Progenitor cell of endocrine pancreas (in vitro differentiated cells): Measurements from ENCODE around the gene RPTOR. TPM values are rescaled to one million over a fixed set of nuclear protein-coding genes. Genes with fewer than 3 reads are reported as not detected.

ENCODE experiments used
- DNase-seq: peaks from one replicate; pipeline ENCODE4 v3.0.0; 2021; ENCODE audit warnings: low spot score; ENCODE audit not compliant: unreplicated experiment
- H3K27ac Mint-ChIP-seq: 2 replicates; pipeline ENCODE4 v1.8.0; 2021; ENCODE audit warnings: mild to moderate bottlenecking, moderate library complexity, mixed read lengths
- H3K27me3 Mint-ChIP-seq: 2 replicates; pipeline ENCODE4 v1.8.0; 2021; ENCODE audit warnings: mixed read lengths
- H3K36me3 Mint-ChIP-seq: 2 replicates; pipeline ENCODE4 v1.8.0; 2022; ENCODE audit warnings: mixed read lengths; ENCODE audit not compliant: insufficient read depth
- H3K4me1 Mint-ChIP-seq: 2 replicates; pipeline ENCODE4 v1.8.0; 2021; ENCODE audit warnings: low read depth, mixed read lengths
- H3K4me3 Mint-ChIP-seq: 2 replicates; pipeline ENCODE4 v1.8.0; 2021; ENCODE audit warnings: low read depth, mild to moderate bottlenecking, moderate library complexity, mixed read lengths
- H3K9me3 Mint-ChIP-seq: 2 replicates; pipeline ENCODE4 v1.8.0; 2021; ENCODE audit warnings: low read depth, mixed read lengths
- CTCF ChIP-seq: fragments of 200-600 bp; sonication (generic); IDR thresholded peaks from one replicate; pipeline ENCODE4 v1.5.0; 2021; ENCODE audit warnings: antibody characterized with exemption, mild to moderate bottlenecking; ENCODE audit not compliant: unreplicated experiment
- total RNA-seq: library from RNA; stranded (reverse); gene quantifications from 2 replicates; pipeline ENCODE4 v1.2.1, GENCODE V29; 2021

RPTOR gene
- total RNA-seq, 1 donor from 2014 or later: 40.0 TPM

DNA sequence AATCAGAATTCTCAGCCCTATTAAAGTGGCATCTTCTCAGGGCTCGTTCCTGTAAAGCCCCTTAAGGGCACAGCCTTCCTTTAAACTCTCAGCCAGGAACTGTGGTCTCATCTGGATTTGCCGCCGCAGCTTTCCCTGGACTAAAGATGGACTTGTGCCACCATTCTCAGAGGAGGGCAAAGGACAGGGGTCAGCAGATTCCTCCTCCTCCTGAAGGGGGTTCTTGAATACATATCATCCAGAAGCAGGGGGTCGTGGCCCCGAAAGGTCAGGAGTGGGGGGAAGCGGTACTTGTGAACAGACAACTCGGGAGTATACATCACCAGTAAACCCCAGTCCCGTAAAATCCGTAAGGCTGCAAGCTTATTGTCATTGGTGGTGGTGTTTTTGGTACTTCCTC, 174.8 kb downstream of the RPTOR start:
- no peak overlapping the region for H3K4me3 Mint-ChIP-seq
- peaks cover 8% of the 10 kb centered on the region for H3K4me1 Mint-ChIP-seq
- no peak overlapping the region for H3K27ac Mint-ChIP-seq
- H3K9me3 Mint-ChIP-seq: peaks cover 12% of the 10 kb centered on the region
- H3K36me3 Mint-ChIP-seq: peaks cover 9% of the 10 kb centered on the region
- TF ChIP-seq CTCF: no peak
- DNase-seq: no peak
- H3K27me3 Mint-ChIP-seq: no peaks in the 10 kb centered on the region

DNA sequence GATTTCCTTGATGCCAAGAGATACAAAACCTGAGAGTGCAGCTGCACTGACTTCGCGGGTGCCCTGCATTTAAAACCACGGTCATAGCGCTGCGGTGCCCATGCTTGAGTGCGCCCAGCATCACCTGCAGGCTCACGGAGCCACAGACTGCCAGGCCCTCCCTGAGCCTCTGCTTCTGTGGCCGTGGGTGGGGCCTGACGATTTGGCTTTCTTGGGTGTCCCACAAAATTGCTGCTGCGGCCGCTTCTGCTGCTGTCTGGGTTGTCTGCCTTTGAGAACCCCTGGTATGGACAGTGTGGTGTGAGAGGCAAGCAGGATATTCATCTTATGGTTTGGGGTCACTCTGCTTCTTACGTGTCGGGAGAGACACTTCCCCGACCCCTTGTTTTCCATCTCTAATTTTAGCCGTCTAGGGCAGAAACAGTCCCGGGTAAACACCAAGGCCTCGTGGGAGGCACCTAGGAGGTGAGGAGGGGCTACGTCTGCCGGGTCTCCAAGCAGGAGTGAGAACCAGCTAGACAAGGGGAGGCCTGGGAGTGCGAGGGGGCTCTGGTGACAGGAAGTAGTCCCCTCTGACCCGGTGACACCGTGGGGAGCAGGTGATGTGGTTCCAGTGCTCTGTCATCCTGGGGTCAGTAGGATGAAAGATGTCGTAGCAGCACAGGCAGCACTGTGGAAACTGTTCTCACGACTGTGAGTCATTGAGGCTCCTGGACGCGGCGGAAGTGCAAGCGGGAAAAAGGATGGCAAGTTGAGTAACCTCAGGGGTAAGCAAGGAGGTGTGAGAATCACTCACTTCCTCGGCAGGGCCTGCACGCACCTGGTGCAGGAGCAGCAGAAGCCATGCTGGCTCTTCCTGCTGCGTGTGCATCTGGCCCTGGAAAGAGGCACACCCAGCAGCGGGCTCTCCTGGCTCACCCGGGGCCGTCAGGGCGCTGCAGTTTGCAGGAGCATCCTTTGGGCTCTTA, 176.3 kb downstream of the RPTOR start:
- H3K36me3 Mint-ChIP-seq: peaks cover 6% of the 10 kb centered on the region
- H3K9me3 Mint-ChIP-seq: peaks cover 9% of the 10 kb centered on the region
- peak overlapping the region; percentile 46 for H3K27ac Mint-ChIP-seq
- no peaks in the 10 kb centered on the region for H3K27me3 Mint-ChIP-seq
- DNase-seq: no peak
- TF ChIP-seq CTCF: no peak
- peaks cover 8% of the 10 kb centered on the region for H3K4me1 Mint-ChIP-seq
- no peak overlapping the region for H3K4me3 Mint-ChIP-seq

DNA sequence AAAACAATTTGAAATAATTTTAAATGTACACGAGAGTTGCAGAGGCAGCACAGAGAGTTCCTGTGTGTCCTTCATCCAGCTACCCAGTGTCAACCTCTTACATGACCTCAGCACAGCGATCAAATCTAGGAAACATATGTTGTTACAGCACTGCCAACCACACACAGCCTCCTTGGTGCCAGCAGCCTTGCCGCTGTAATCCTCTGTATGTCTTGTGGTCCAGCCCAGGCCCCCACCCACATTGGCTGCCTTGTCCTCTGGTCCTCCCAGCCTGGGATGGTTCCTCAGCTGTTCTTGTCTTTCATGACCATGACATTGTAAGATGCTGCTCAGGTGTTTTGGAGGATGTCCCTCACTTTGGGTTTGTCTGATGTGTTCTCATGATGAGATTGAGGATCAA, 178.0 kb downstream of the RPTOR start:
- Mint-ChIP-seq H3K36me3 (peaks cover 4% of the 10 kb centered on the region), H3K4me1 (peaks cover 5% of the 10 kb centered on the region), H3K4me3 (no peak overlapping the region), H3K27me3 (no peaks in the 10 kb centered on the region), H3K27ac (no peak overlapping the region), H3K9me3 (peaks cover 5% of the 10 kb centered on the region)
- no peak for TF ChIP-seq CTCF
- no peak for DNase-seq

DNA sequence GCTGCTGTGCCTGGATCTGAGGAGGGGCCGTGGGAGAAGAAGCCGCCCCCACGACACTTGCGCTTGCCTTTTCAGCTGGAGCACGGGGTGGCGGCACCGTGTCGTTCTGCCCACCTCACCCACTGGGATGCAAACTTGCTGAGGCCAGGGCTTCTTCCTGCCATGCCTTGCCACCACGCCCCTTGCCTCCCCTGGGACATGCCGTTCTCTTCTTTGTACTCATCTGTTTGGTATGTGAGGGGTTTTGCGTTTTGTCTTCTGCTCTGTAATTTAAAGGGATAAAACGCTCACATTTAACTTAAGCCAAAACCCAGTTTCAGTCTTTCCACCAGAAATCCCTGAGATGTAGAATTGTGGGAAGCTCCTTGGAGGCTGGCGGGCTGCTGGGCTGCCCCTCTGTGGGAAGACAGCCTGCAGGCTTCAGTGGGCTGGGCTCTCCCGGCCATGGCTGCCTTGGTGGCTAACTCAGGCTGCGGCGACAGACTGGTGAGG, 180.2 kb downstream of the RPTOR start:
- H3K9me3 Mint-ChIP-seq: peaks cover 5% of the 10 kb centered on the region
- H3K4me1 Mint-ChIP-seq: peaks cover 3% of the 10 kb centered on the region
- DNase-seq: no peak
- H3K27me3 Mint-ChIP-seq: no peaks in the 10 kb centered on the region
- no peak overlapping the region for H3K4me3 Mint-ChIP-seq
- no peak for TF ChIP-seq CTCF
- H3K27ac Mint-ChIP-seq: no peak overlapping the region
- H3K36me3 Mint-ChIP-seq: peaks cover 4% of the 10 kb centered on the region

DNA sequence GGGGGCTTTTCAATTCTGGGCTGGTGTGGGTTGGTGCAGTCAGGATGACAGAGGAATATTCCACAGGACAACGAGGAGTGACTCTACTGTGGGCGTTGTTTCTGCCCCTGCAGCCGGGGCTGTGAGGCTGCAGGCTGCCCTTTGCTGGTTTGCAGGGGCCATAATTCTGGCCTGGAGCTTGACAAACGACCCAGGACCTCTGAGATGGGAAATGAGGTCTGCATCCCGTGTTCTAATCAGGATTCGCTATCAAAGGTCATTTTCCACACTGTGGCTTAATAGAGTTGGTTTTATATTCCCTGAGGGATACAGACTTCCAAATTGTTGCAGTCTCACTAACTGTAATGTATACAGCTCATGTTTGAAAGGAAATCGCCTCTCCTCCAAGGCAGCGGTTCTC, 180.9 kb downstream of the RPTOR start:
- H3K27me3 Mint-ChIP-seq: no peaks in the 10 kb centered on the region
- peak overlapping the region; percentile 46 for H3K27ac Mint-ChIP-seq
- peaks cover 3% of the 10 kb centered on the region for H3K4me1 Mint-ChIP-seq
- no peak for TF ChIP-seq CTCF
- H3K9me3 Mint-ChIP-seq: peaks cover 5% of the 10 kb centered on the region
- H3K36me3 Mint-ChIP-seq: peaks cover 4% of the 10 kb centered on the region
- H3K4me3 Mint-ChIP-seq: no peak overlapping the region
- no peak for DNase-seq
